Measurements from ENCODE around the gene NELL1.

The NELL1 gene

DNA sequence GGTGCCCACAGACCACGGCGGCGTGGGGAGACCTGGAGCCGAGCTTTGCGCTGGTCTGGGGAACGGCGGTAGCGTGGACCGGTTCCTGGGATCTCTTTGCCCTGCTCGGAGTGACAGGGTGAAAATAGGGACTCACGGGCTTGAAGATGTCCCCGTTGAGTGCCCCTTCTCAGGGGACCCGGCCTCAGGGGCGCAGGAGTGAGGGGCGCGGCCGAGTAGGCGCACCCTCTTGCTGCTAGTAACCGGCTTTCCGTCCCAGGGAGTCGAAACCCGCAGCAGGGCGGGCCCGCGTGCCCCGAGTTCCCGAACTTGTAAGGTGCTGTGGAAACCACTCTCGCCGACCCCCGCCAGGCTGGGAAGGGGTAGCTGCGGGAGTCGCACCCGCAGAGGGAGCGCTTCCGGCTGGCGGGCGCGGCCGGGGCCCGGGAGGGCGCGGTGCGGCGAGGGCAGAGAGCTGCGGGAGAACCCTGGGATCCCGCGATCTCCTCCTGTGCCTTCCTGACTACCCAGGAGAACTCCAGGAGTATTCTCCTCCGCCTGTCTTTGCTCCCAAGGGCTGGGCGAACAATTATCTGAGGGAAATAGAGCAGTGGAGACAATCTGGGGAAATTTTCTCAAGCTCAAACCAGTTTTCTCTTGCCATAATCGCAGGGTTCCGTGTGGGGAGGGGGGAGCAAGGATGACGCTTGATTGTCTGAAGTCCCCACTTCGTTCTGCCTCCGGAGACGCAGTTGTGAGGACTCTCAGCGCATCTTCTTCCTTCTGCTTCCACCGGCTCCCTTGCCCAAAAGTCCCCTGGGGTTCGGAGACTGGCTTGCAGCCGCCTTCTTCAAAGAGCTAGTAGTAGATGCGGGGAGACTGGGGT lies 666 bp downstream of the NELL1 start:
- no peak for DNase-seq

DNA sequence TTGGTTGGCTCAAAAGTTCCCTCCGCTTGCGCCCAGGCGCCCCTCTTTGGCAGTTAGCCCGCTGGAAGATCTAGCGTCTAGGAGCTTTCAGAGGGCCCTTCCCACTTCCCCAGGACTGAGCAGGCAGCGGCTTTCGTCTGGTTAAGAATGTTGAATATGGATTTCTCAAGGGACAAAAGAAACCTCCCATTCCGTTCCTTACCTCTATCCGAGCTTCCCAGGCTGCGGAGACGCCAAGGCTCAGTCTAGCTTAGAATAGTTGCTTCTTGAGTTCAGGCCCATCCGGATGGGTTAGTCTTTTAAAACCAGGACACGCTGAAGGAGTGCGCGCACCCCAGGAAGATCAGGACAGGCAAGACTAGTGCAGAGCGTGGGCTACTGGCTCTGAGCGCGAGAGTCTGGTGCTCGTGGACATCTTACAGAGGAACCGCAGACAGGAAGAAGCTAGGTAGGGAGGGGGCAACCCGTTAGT lies 1.6 kb downstream of the NELL1 start:
- no peak for DNase-seq

- no peak for DNase-seq
Measured at GRCh38 chr11:20671856-20672546, 2.6 kb downstream of the NELL1 start.

DNA sequence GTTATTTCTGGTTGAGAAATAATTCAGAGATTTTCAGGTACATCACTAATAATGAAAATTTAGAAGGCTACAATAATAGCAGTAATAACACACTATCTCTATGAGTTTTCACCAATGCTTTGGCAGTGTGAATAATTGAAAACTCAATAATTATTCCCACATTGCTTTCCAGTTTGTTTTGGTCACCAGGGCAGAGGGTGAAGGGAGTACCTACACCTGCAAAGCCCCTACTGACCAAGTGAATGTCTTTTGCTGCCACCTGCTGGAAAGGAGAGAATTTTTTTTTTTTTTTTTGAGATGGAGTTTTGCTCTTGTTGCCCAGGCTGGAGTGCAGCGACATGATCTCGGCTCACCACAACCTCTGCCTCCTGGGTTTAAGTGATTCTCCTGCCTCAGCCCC lies 3.2 kb downstream of the NELL1 start:
- DNase-seq = no peak

DNA sequence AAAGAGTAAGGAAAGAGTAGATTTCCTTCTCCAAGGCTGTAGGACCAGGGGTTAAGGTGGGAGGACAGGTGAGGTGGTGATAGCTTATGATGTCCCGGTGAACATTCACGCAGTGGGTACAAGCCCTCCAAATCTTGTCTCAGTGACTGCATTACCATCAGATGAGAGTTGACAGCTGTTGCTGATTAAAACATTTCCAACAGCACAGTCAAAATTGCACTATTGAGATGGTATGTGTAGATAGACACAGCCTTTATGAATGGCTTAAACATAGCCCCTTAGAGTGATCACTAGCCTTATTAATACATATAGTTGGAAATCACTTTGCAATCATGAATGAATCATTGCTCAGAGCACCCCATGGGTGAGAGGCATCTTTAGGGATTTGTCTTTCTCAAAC lies 7.3 kb downstream of the NELL1 start:
- no peak for DNase-seq

GRCh38 chr11:20688761-20689160 lies 19.4 kb downstream of the NELL1 start:
- DNase-seq = no peak

- no peak for DNase-seq
Measured at GRCh38 chr11:20707876-20708275, 38.5 kb downstream of the NELL1 start.

- DNase-seq = no peak
Measured at GRCh38 chr11:20712912-20713311, 43.5 kb downstream of the NELL1 start.

DNA sequence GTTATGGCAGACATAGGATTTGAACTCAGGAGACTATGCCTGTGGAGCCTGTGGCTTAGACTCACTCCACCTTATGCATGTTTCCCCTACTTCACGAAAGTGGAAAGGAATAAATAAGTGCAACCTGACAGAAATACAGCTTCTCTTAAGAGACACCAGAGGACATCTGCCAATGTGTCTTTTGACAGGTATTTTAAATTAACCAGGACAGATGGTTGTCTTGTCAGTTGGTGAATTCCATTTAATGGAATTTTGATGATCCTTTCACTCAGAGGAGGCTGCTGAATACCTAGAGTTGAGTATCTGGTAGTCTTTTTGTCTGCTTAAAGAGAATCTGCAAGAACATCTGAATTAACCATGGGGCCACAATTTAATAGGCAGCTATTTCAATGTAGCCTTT lies 46.1 kb downstream of the NELL1 start:
- no peak for DNase-seq

DNA sequence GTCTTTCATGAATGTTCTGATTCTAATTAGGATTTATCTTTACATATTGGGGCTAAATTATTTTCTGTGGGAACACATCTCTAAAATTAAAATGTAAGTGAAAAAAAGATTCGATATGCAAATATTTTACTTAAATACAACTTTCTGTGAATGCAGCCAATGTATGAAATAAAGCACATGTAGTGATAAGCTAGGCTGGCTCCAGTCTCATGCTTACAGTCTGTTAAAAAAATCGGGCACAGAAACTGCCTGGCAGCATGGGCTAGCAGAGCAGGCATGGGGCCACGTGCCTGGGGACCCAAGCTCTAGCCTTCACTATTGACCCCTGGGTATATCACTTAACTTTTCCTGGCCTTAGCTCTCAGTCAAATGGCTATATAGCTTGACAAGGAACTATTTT lies 46.5 kb downstream of the NELL1 start:
- no peak for DNase-seq

DNA sequence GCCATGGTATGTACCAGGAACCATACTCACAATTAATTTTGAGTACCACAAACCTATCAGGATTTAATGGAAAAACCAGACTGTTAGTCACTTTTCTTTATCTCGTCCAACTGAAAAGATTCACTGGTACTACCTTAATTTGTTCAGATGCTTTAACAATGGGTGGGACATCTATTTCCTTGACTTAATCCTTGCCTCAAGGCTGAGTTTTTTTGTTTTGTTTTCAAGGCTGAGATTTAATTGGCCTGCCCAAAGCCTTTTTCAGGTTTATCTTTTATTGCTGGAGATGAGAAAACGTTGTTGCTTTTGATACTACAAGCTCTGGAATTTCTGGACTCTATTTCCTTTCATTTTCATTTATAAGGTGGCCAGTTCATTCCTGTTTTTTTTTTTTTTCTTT lies 50.4 kb downstream of the NELL1 start:
- DNase-seq = no peak

GRCh38 chr11:20723366-20723765 lies 54.0 kb downstream of the NELL1 start:
- no peak for DNase-seq

DNA sequence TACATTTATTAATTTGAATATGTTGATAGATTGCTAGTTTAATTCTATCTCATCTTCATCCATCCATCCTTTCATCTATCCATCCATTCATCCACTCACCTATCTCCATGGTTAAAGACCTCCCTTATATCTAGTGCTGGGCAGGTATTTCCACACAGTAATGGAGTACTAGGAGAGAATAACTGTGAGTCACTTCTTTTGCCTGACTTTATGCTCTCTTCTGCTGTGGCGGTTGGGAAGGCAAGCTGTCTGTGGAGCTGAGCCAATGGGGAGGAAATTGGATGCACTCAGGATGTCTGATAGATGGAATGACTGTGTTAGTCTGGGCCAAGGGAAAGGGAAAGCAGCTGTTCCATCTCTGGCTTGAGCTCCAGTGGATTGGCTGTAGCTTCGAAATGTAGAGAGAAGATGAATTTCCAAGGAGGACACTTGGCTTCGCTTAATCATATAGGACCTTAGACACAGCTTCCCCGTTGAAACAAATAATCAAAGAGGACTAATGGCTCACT lies 60.3 kb downstream of the NELL1 start:
- DNase-seq = no peak

GRCh38 chr11:20731676-20732215 lies 62.4 kb downstream of the NELL1 start:
- DNase-seq = no peak

GRCh38 chr11:20739107-20739506 lies 69.7 kb downstream of the NELL1 start:
- DNase-seq = no peak

- no peak for DNase-seq
Measured at GRCh38 chr11:20739577-20739976, 70.2 kb downstream of the NELL1 start.

GRCh38 chr11:20754933-20755332 lies 85.5 kb downstream of the NELL1 start:
- DNase-seq = no peak

GRCh38 chr11:20759541-20759940 lies 90.2 kb downstream of the NELL1 start:
- no peak for DNase-seq

GRCh38 chr11:20760811-20761210 lies 91.4 kb downstream of the NELL1 start:
- no peak for DNase-seq

GRCh38 chr11:20762116-20762844 lies 92.9 kb downstream of the NELL1 start:
- no peak for DNase-seq

- no peak for DNase-seq
Measured at GRCh38 chr11:20762980-20763379, 93.6 kb downstream of the NELL1 start.

GRCh38 chr11:20770414-20770946 lies 101.1 kb downstream of the NELL1 start:
- no peak for DNase-seq

GRCh38 chr11:20771026-20771425 lies 101.6 kb downstream of the NELL1 start:
- DNase-seq = no peak

All from fibroblast of upper back skin (primary cell).